NCI-H1436 treated with DMSO at 0.1 percent for 48 hours (cell line): ENCODE data around the gene AGPAT2.

Experiments used
- DNase-seq: peaks from one replicate; lab custom pipeline; 2025; lab: John Stamatoyannopoulos, UW

AGPAT2 gene

GRCh38 chr9:136687721-136688223, 515 bp upstream of the AGPAT2 start:
- no peak for DNase-seq

- DNase-seq: no peak
Measured at GRCh38 chr9:136686534-136686793, 793 bp downstream of the AGPAT2 start.

- DNase-seq: no peak
Measured at GRCh38 chr9:136685790-136686533, 1.3 kb downstream of the AGPAT2 start.

GRCh38 chr9:136685216-136685615, 2.0 kb downstream of the AGPAT2 start:
- DNase-seq: no peak

GRCh38 chr9:136684799-136685198, 2.5 kb downstream of the AGPAT2 start:
- no peak for DNase-seq

- no peak for DNase-seq
Measured at GRCh38 chr9:136684339-136684738, 2.9 kb downstream of the AGPAT2 start.

- DNase-seq: no peak
Measured at GRCh38 chr9:136683755-136684154, 3.5 kb downstream of the AGPAT2 start.

- no peak for DNase-seq
Measured at GRCh38 chr9:136683173-136683745, 4.0 kb downstream of the AGPAT2 start.

- DNase-seq: no peak
Measured at GRCh38 chr9:136682710-136683109, 4.5 kb downstream of the AGPAT2 start.

- no peak for DNase-seq
Measured at GRCh38 chr9:136681945-136682699, 5.1 kb downstream of the AGPAT2 start.

GRCh38 chr9:136681029-136681428, 6.2 kb downstream of the AGPAT2 start:
- DNase-seq: no peak

GRCh38 chr9:136679431-136679941, 7.8 kb downstream of the AGPAT2 start:
- DNase-seq: no peak

GRCh38 chr9:136678624-136679023, 8.6 kb downstream of the AGPAT2 start:
- DNase-seq: no peak

- DNase-seq: no peak
Measured at GRCh38 chr9:136678034-136678433, 9.2 kb downstream of the AGPAT2 start.

- no peak for DNase-seq
Measured at GRCh38 chr9:136676920-136677686, 10.2 kb downstream of the AGPAT2 start.

GRCh38 chr9:136676297-136676794, 10.9 kb downstream of the AGPAT2 start:
- DNase-seq: no peak

GRCh38 chr9:136675477-136676296, 11.6 kb downstream of the AGPAT2 start:
- DNase-seq: no peak

GRCh38 chr9:136674786-136675349, 12.4 kb downstream of the AGPAT2 start:
- no peak for DNase-seq

GRCh38 chr9:136673975-136674785, 13.1 kb downstream of the AGPAT2 start:
- no peak for DNase-seq
